GM21515 (cell line): ENCODE measurements around the gene KCTD21.

ENCODE experiments used
- ATAC-seq: cut with Tn5 transposase; IDR thresholded peaks from one replicate; pipeline ENCODE4 v1.9.1; 2021; ENCODE audit not compliant: unreplicated experiment

Gene KCTD21

GRCh38 chr11:78202733-78203167 lies 14.3 kb upstream of the KCTD21 start:
- no peak for ATAC-seq

- ATAC-seq: no peak
These were observed 12.8 kb upstream of the KCTD21 start for GRCh38 chr11:78201096-78201818.

GRCh38 chr11:78200553-78200952 lies 12.1 kb upstream of the KCTD21 start:
- ATAC-seq: no peak

- ATAC-seq: no peak
These were observed 11.6 kb upstream of the KCTD21 start for GRCh38 chr11:78200061-78200460.

GRCh38 chr11:78199653-78200015 lies 11.2 kb upstream of the KCTD21 start:
- no peak for ATAC-seq

GRCh38 chr11:78199015-78199652 lies 10.7 kb upstream of the KCTD21 start:
- no peak for ATAC-seq

- ATAC-seq: no peak
These were observed 9.4 kb upstream of the KCTD21 start for GRCh38 chr11:78197816-78198215.

- no peak for ATAC-seq
These were observed 8.2 kb upstream of the KCTD21 start for GRCh38 chr11:78196661-78197091.

GRCh38 chr11:78195917-78196560 lies 7.6 kb upstream of the KCTD21 start:
- no peak for ATAC-seq

GRCh38 chr11:78194490-78194889 lies 6.1 kb upstream of the KCTD21 start:
- no peak for ATAC-seq

- ATAC-seq: no peak
These were observed 5.4 kb upstream of the KCTD21 start for GRCh38 chr11:78193806-78194205.

- no peak for ATAC-seq
These were observed 4.5 kb upstream of the KCTD21 start for GRCh38 chr11:78192911-78193351.

- no peak for ATAC-seq
These were observed 3.8 kb upstream of the KCTD21 start for GRCh38 chr11:78192223-78192719.

GRCh38 chr11:78190871-78191538 lies 2.6 kb upstream of the KCTD21 start:
- ATAC-seq: no peak

- no peak for ATAC-seq
These were observed 1.9 kb upstream of the KCTD21 start for GRCh38 chr11:78190374-78190773.

- no peak for ATAC-seq
These were observed 1.4 kb upstream of the KCTD21 start for GRCh38 chr11:78189851-78190250.

GRCh38 chr11:78189174-78189724 lies 823 bp upstream of the KCTD21 start:
- ATAC-seq: no peak

GRCh38 chr11:78187366-78188285 lies 800 bp downstream of the KCTD21 start:
- peak; percentile 20 for ATAC-seq

- ATAC-seq: no peak
These were observed 7.2 kb downstream of the KCTD21 start for GRCh38 chr11:78181185-78181584.

- no peak for ATAC-seq
These were observed 7.7 kb downstream of the KCTD21 start for GRCh38 chr11:78180751-78181150.
